Mesenchymal stem cell (in vitro differentiated cells and primary cell): ENCODE results near the gene C5orf15.

Experiments
- DNase-seq: peaks from one replicate; pipeline ENCODE4 v3.0.0-alpha.2; 2013
- H2AFZ ChIP-seq: one replicate; pipeline ENCODE4 v1.6.1; 2013; ENCODE audit warnings: low read depth, mild to moderate bottlenecking, control low read depth, inconsistent platforms, low read length, moderate library complexity
- H2AK5ac ChIP-seq: 2 replicates; pipeline ENCODE4 v1.6.1; 2013; ENCODE audit warnings: low read length, moderate library complexity, mild to moderate bottlenecking, inconsistent platforms; ENCODE audit not compliant: severe bottlenecking
- H2BK120ac ChIP-seq: one replicate; pipeline ENCODE4 v1.6.1; 2013; ENCODE audit warnings: low read depth, mild to moderate bottlenecking, inconsistent platforms, low read length, moderate library complexity
- H2BK12ac ChIP-seq, 2 experiments: one replicate each; pipeline ENCODE4 v1.6.1; 2013; ENCODE audit warnings: inconsistent platforms in 2 of 2, low read length in 2 of 2, mild to moderate bottlenecking in 2 of 2, moderate library complexity in 2 of 2, control low read depth in 1 of 2
- H2BK15ac ChIP-seq: one replicate; pipeline ENCODE4 v1.6.1; 2013; ENCODE audit warnings: mild to moderate bottlenecking, low read depth, inconsistent platforms; ENCODE audit not compliant: poor library complexity, severe bottlenecking
- H2BK5ac ChIP-seq: 2 replicates; pipeline ENCODE4 v1.6.1; 2013; ENCODE audit warnings: low read depth, mild to moderate bottlenecking, low read length, control low read depth, inconsistent platforms; ENCODE audit not compliant: poor library complexity, severe bottlenecking
- H3K14ac ChIP-seq, 2 experiments: one replicate each; pipeline ENCODE4 v1.6.1; 2013; ENCODE audit warnings: inconsistent platforms in 2 of 2, low read length in 2 of 2, control low read depth in 1 of 2, mild to moderate bottlenecking in 1 of 2, moderate library complexity in 1 of 2
- H3K18ac ChIP-seq, 2 experiments: one replicate each; pipeline ENCODE4 v1.6.1; 2013; ENCODE audit warnings: inconsistent platforms in 2 of 2, low read length in 2 of 2, control low read depth in 1 of 2, low read depth in 1 of 2, mild to moderate bottlenecking in 1 of 2
- H3K23ac ChIP-seq, 2 experiments: one replicate each; pipeline ENCODE4 v1.6.1; 2013; ENCODE audit warnings: inconsistent platforms in 2 of 2, low read length in 2 of 2, mild to moderate bottlenecking in 2 of 2, moderate library complexity in 2 of 2, control low read depth in 1 of 2
- H3K27ac ChIP-seq: 2 replicates; pipeline ENCODE4 v1.5.1; 2013; ENCODE audit warnings: mild to moderate bottlenecking, moderate library complexity, low read length, control low read depth, inconsistent platforms; ENCODE audit not compliant: poor library complexity, severe bottlenecking
- H3K27me3 ChIP-seq, 2 experiments: 2 replicates each; pipeline versions ENCODE4 v1.6.1 to v1.7.0; 2013; ENCODE audit warnings: low read length in 2 of 2, mild to moderate bottlenecking in 2 of 2, moderate library complexity in 2 of 2, control low read depth in 1 of 2, inconsistent platforms in 1 of 2; ENCODE audit not compliant: control insufficient read depth in 1 of 2, insufficient read depth in 1 of 2
- H3K36me3 ChIP-seq, 2 experiments: 2 replicates each; pipeline versions ENCODE4 v1.6.1 to v1.7.0; 2013; ENCODE audit warnings: low read length in 2 of 2, control low read depth in 1 of 2, inconsistent platforms in 1 of 2, low read depth in 1 of 2, mild to moderate bottlenecking in 1 of 2; ENCODE audit not compliant: insufficient read depth in 2 of 2, control insufficient read depth in 1 of 2
- H3K4ac ChIP-seq, 2 experiments: one replicate each; pipeline ENCODE4 v1.6.1; 2013; ENCODE audit warnings: inconsistent platforms in 2 of 2, low read length in 2 of 2, mild to moderate bottlenecking in 2 of 2, moderate library complexity in 2 of 2, control low read depth in 1 of 2, low read depth in 1 of 2
- H3K4me1 ChIP-seq: 2 replicates; pipeline ENCODE4 v1.6.1; 2013; ENCODE audit warnings: low read depth, low read length, control low read depth; ENCODE audit not compliant: control insufficient read depth, insufficient read depth
- H3K4me2 ChIP-seq: 2 replicates; pipeline ENCODE4 v1.6.1; 2013; ENCODE audit warnings: low read length, mild to moderate bottlenecking, inconsistent platforms; ENCODE audit not compliant: poor library complexity, severe bottlenecking
- H3K4me3 ChIP-seq, 2 experiments: 2 replicates each; pipeline versions ENCODE4 v1.5.1 to v1.7.0; 2013; ENCODE audit warnings: low read length in 2 of 2, mild to moderate bottlenecking in 2 of 2, control low read depth in 1 of 2, low read depth in 1 of 2; ENCODE audit not compliant: insufficient read depth in 1 of 2
- H3K79me1 ChIP-seq: replicated peaks from 2 replicates; pipeline ENCODE4 v1.6.1; 2013; ENCODE audit warnings: mild to moderate bottlenecking, control low read depth, low read length, inconsistent platforms; ENCODE audit not compliant: poor library complexity, severe bottlenecking
- H3K9ac ChIP-seq: 2 replicates; pipeline ENCODE4 v1.7.0; 2013; ENCODE audit warnings: mild to moderate bottlenecking, low read length, moderate library complexity
- H3K9me3 ChIP-seq: 2 replicates; pipeline ENCODE4 v1.7.0; 2013; ENCODE audit warnings: mild to moderate bottlenecking, low read length; ENCODE audit not compliant: control insufficient read depth
- H4K8ac ChIP-seq: one replicate; pipeline ENCODE4 v1.6.1; 2013; ENCODE audit warnings: inconsistent platforms, mild to moderate bottlenecking, low read length, moderate library complexity
- H4K91ac ChIP-seq: one replicate; pipeline ENCODE4 v1.6.1; 2013; ENCODE audit warnings: mild to moderate bottlenecking, low read length, inconsistent platforms
- WGBS: methylation state at CpG from one replicate; pipeline ENCODE4 v1.1.7; 2013; ENCODE audit warnings: mixed read lengths; 5-methylcytosine and 5-hydroxymethylcytosine counted together

The C5orf15 gene

DNA sequence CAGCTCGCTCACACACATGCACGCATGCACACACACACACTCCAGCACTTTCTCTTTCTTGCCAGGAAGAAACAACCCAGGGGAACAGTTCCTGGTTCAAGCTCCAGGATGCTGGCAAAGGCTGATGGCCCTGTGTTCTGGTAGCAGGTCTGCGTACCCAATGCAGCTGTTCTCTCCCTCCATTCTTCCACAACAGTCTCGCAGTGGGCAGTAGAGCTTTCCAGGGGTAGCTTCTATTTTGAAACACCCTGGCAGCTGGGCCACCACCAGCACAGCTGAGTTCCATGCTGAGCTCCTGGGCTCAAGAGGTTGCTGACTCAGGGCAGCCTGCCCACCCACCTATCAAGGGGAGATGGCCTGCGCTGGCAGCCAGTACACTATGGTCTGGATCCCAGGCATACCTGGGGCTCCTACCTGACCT is 31.7 kb upstream of the C5orf15 start:
- Histone ChIP-seq H3K18ac (no peak overlapping the region), H2AFZ (no peak overlapping the region), H2BK5ac (no peak overlapping the region), H3K4me2 (no peak overlapping the region), H4K91ac (no peak overlapping the region), H2BK12ac (no peak overlapping the region), H4K8ac (no peak overlapping the region), H3K4me3 (peak overlapping the region in 1 of 2 experiments; percentile 10), H2BK120ac (no peak overlapping the region), H3K27me3 (no peaks in the 10 kb centered on the region), H3K14ac (no peak overlapping the region), H3K23ac (no peak overlapping the region), H3K4ac (no peak overlapping the region), H3K4me1 (peaks cover 32% of the 10 kb centered on the region), H2BK15ac (no peak overlapping the region), H3K27ac (no peak overlapping the region), H2AK5ac (no peak overlapping the region), H3K36me3 (peaks cover 19 to 21% of the 10 kb centered on the region in 2 experiments), H3K9me3 (no peaks in the 10 kb centered on the region), H3K9ac (no peak overlapping the region), H3K79me1 (no peaks in the 10 kb centered on the region)
- DNase-seq, result peak; percentile 34
- 98% methylated on average over 5 of the region's 5 CpGs for WGBS

DNA sequence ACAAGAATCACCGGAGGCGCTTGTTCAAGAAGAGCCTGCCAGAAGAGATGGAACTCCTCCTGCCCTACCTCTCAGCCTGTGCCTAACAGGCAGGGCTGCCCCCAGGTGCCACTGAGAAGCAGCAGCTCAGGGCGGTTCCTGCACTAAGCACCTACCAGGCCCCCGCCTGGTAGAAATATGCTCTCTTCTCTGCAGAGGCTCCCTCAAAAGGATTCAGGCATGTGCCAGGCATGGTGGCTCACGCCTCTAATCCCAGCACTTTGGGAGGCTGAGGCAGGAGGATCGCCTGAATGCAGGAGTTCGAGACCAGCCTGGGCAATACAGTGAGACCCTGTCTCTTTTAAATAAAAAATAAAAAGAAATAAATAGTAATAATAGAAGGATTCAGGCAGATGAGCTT is 30.4 kb upstream of the C5orf15 start:
- 98% methylated on average over 5 of the region's 7 CpGs for WGBS
- H2BK12ac ChIP-seq, result no peak overlapping the region
- no peaks in the 10 kb centered on the region for H3K79me1 ChIP-seq
- H3K18ac ChIP-seq, result no peak overlapping the region
- no peak overlapping the region for H2BK15ac ChIP-seq
- H3K4ac ChIP-seq, result no peak overlapping the region
- no peak overlapping the region for H4K91ac ChIP-seq
- no peak overlapping the region for H3K4me3 ChIP-seq
- H3K36me3 ChIP-seq, result peaks cover 19 to 21% of the 10 kb centered on the region in 2 experiments
- no peak overlapping the region for H2BK120ac ChIP-seq
- no peaks in the 10 kb centered on the region for H3K27me3 ChIP-seq
- H2AK5ac ChIP-seq, result no peak overlapping the region
- H4K8ac ChIP-seq, result no peak overlapping the region
- H2BK5ac ChIP-seq, result no peak overlapping the region
- H3K9ac ChIP-seq, result no peak overlapping the region
- H3K4me1 ChIP-seq, result peaks cover 38% of the 10 kb centered on the region
- no peaks in the 10 kb centered on the region for H3K9me3 ChIP-seq
- H3K23ac ChIP-seq, result no peak overlapping the region
- no peak overlapping the region for H3K27ac ChIP-seq
- no peak for DNase-seq
- no peak overlapping the region for H3K14ac ChIP-seq
- H2AFZ ChIP-seq, result no peak overlapping the region
- H3K4me2 ChIP-seq, result no peak overlapping the region

DNA sequence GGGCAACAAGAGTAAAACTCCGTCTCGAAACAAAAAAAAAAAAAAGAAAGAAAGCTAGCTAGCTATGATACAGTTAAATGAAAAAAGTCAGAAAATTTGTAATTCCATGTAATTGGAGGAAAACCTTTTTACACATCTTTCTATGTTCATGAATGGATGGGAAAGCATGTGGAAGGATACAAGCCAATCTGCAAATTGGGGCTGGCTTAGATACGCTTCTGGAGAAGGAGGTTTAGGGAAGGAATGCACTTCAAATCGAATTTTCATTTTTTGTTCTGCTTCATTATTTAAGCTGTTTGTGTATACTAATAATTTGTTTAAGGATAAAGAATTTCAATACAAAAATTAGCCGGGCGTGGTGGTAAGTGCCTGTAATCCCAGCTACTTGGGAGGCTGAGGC is 29.6 kb upstream of the C5orf15 start:
- H3K14ac ChIP-seq, result no peak overlapping the region
- no peak overlapping the region for H2BK120ac ChIP-seq
- WGBS, result 97% methylated on average over 3 of the region's 6 CpGs
- H2BK15ac ChIP-seq, result no peak overlapping the region
- no peak overlapping the region for H2BK5ac ChIP-seq
- H2AK5ac ChIP-seq, result no peak overlapping the region
- no peak overlapping the region for H4K8ac ChIP-seq
- no peak overlapping the region for H4K91ac ChIP-seq
- no peak overlapping the region for H3K4ac ChIP-seq
- H3K36me3 ChIP-seq, result peaks cover 19% of the 10 kb centered on the region in 2 experiments
- no peak overlapping the region for H2AFZ ChIP-seq
- no peak overlapping the region for H3K9ac ChIP-seq
- H3K79me1 ChIP-seq, result no peaks in the 10 kb centered on the region
- H3K4me1 ChIP-seq, result peaks cover 36% of the 10 kb centered on the region
- no peaks in the 10 kb centered on the region for H3K27me3 ChIP-seq
- H3K27ac ChIP-seq, result no peak overlapping the region
- no peaks in the 10 kb centered on the region for H3K9me3 ChIP-seq
- H2BK12ac ChIP-seq, result no peak overlapping the region
- DNase-seq, result no peak
- no peak overlapping the region for H3K18ac ChIP-seq
- H3K4me2 ChIP-seq, result no peak overlapping the region
- H3K23ac ChIP-seq, result no peak overlapping the region
- H3K4me3 ChIP-seq, result no peak overlapping the region

DNA sequence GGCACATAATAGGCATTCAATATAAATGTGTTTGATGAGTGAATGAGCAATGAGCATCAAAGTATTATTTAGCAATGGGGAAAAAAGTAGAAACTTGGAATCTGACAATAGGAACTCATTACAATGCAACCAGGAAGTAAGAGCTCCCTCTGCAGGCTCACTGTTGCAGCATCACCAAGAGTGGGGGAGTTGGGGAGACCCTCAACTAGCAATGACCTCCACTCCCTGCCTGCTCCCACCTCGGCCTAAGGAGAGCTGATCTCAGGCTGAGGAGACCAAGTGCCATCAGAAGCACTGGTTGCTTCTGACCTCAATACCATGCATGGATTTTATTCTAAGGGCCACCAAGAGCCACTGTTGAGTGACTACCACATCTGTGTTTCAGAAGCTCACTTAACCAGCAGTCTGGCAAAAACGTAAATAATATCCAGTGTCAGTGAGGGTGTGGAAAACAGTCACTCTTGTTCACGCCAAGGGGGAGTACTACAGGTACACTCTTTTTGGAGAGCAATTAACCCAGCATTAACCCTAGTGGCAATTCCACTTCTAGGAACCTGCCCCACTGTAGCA is 28.3 kb upstream of the C5orf15 start:
- no peak overlapping the region for H3K4ac ChIP-seq
- H2BK120ac ChIP-seq, result no peak overlapping the region
- H3K23ac ChIP-seq, result no peak overlapping the region
- no peaks in the 10 kb centered on the region for H3K27me3 ChIP-seq
- H2BK12ac ChIP-seq, result no peak overlapping the region
- no peak overlapping the region for H3K4me3 ChIP-seq
- H2AK5ac ChIP-seq, result no peak overlapping the region
- H3K4me1 ChIP-seq, result peaks cover 32% of the 10 kb centered on the region
- H3K27ac ChIP-seq, result no peak overlapping the region
- no peak overlapping the region for H2AFZ ChIP-seq
- no peak overlapping the region for H3K18ac ChIP-seq
- no peak overlapping the region for H3K4me2 ChIP-seq
- no peak overlapping the region for H2BK5ac ChIP-seq
- no peak overlapping the region for H4K91ac ChIP-seq
- no peak for DNase-seq
- no peaks in the 10 kb centered on the region for H3K9me3 ChIP-seq
- WGBS, result 73% methylated on average over 3 of the region's 3 CpGs
- H3K79me1 ChIP-seq, result no peaks in the 10 kb centered on the region
- no peak overlapping the region for H3K14ac ChIP-seq
- H4K8ac ChIP-seq, result no peak overlapping the region
- peaks cover 12 to 22% of the 10 kb centered on the region in 2 experiments for H3K36me3 ChIP-seq
- H2BK15ac ChIP-seq, result no peak overlapping the region
- H3K9ac ChIP-seq, result no peak overlapping the region
